ENCODE measurements around the gene EFCAB6.

DNA sequence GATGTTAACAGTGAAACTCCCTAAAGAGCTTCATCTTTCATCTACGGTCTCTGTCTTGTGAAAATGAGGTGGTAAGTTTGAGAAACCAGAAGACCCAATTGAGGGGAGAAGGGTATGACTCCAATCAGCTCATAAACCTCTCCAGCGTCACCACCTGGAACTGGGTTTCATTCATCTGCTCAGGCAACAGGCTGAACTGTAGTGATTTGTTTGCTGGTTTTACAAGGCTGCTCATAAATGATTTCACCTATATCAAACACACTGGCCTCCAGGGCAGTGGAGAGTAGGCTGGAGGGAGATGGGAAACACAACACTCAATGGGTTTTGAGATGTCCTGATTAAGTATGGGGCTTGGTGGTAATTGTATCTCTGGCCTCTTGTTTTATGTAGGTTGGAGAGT lies 79.0 kb downstream of the EFCAB6 start:
- TF ChIP-seq, protein P1, sequence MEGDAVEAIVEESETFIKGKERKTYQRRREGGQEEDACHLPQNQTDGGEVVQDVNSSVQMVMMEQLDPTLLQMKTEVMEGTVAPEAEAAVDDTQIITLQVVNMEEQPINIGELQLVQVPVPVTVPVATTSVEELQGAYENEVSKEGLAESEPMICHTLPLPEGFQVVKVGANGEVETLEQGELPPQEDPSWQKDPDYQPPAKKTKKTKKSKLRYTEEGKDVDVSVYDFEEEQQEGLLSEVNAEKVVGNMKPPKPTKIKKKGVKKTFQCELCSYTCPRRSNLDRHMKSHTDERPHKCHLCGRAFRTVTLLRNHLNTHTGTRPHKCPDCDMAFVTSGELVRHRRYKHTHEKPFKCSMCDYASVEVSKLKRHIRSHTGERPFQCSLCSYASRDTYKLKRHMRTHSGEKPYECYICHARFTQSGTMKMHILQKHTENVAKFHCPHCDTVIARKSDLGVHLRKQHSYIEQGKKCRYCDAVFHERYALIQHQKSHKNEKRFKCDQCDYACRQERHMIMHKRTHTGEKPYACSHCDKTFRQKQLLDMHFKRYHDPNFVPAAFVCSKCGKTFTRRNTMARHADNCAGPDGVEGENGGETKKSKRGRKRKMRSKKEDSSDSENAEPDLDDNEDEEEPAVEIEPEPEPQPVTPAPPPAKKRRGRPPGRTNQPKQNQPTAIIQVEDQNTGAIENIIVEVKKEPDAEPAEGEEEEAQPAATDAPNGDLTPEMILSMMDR (IDR thresholded peaks at IDR 0.05; ENCODE audit: low read depth, low read length, poor library complexity, severe bottlenecking): no peak
- no peak for TF ChIP-seq EZH2phosphoT487 (IDR thresholded peaks at IDR 0.05; ENCODE audit: borderline replicate concordance, low read length)

All from DOHH2 (cell line).